Neural progenitor cell (in vitro differentiated cells): Measurements from ENCODE around the gene PDLIM1.

ENCODE experiments used
- CTCF ChIP-seq: fragments of 200-600 bp; sonication (generic); IDR thresholded peaks from 2 replicates; pipeline ENCODE4 v1.5.1; 2017; ENCODE audit warnings: antibody characterized with exemption, mild to moderate bottlenecking
- EZH2 ChIP-seq: fragments of 200-600 bp; sonication (generic); IDR thresholded peaks from 2 replicates; pipeline ENCODE4 v1.6.1; 2017; ENCODE audit warnings: antibody characterized with exemption, mild to moderate bottlenecking, moderate library complexity

- no peak for TF ChIP-seq CTCF
- TF ChIP-seq EZH2, result no peak
These were observed 42.8 kb downstream of the PDLIM1 start for GRCh38 chr10:95247881-95248583.
